ENCODE data around the gene KL. TPM values are rescaled to one million over a fixed set of nuclear protein-coding genes. Genes with fewer than 3 reads are reported as not detected.

Gene KL
- total and polyA plus RNA-seq, 8 donors = 0.38 to 4.0 (median 1.4) TPM

DNA sequence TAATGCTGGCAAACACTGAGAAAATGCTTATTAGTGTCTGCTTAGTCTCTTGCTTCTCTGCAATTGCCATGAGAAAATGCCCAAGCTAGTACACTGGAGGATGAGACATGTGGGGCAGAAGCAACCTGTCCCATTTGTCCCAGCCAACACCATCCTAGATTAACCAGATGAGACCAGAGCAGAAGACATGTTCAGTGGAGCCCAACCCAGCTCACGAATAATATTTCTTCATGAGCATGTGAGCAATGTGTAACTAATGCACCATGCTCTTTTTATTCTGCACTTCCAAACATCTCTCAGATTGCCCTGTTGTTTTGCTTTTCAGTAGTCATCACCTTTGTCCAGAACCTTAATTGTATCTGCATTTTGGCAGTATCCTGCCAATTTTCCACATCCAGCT, 21.4 kb downstream of the KL start:
- 80 to 100% (median 91%) methylated on average over 1 of the region's 1 CpG for WGBS, 5 donors
- H3K27ac ChIP-seq = no peak overlapping the region
- intact Hi-C loops (cut with DNase I; ENCODE audit: low total_unique reads) = no loop called here

GRCh38 chr13:33040090-33040489, 23.9 kb downstream of the KL start:
- 21 to 31% (median 27%) methylated on average over 2 of the region's 2 CpGs for WGBS, 5 donors
- TF ChIP-seq, protein P1, sequence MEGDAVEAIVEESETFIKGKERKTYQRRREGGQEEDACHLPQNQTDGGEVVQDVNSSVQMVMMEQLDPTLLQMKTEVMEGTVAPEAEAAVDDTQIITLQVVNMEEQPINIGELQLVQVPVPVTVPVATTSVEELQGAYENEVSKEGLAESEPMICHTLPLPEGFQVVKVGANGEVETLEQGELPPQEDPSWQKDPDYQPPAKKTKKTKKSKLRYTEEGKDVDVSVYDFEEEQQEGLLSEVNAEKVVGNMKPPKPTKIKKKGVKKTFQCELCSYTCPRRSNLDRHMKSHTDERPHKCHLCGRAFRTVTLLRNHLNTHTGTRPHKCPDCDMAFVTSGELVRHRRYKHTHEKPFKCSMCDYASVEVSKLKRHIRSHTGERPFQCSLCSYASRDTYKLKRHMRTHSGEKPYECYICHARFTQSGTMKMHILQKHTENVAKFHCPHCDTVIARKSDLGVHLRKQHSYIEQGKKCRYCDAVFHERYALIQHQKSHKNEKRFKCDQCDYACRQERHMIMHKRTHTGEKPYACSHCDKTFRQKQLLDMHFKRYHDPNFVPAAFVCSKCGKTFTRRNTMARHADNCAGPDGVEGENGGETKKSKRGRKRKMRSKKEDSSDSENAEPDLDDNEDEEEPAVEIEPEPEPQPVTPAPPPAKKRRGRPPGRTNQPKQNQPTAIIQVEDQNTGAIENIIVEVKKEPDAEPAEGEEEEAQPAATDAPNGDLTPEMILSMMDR (IDR thresholded peaks at IDR 0.05) = no peak
- TF ChIP-seq POLR2A (IDR thresholded peaks at IDR 0.05) = no peak
- no peak for TF ChIP-seq EP300 (IDR thresholded peaks at IDR 0.05)
- TF ChIP-seq POLR2AphosphoS5 (IDR thresholded peaks at IDR 0.05) = no peak
- intact Hi-C loops (cut with DNase I; ENCODE audit: low total_unique reads) = no loop called here

More for the DNA sequence above, 21.4 kb downstream of the KL start:
- no peaks in the 10 kb centered on the region for H3K27me3 ChIP-seq
- no peaks in the 10 kb centered on the region for H3K9me3 ChIP-seq
- DNase-seq = no peak
- H3K4me3 ChIP-seq = no peak overlapping the region
- peaks cover 5 to 22% (median 14%) of the 10 kb centered on the region in 4 donors for H3K4me1 ChIP-seq
- no peak for TF ChIP-seq POLR2AphosphoS5 (IDR thresholded peaks at IDR 0.05)
- no peak for TF ChIP-seq EP300 (IDR thresholded peaks at IDR 0.05)
- TF ChIP-seq POLR2A (IDR thresholded peaks at IDR 0.05) = no peak
- TF ChIP-seq, protein P1 (IDR thresholded peaks at IDR 0.05) = no peak
- no peaks in the 10 kb centered on the region for H3K36me3 ChIP-seq

DNA sequence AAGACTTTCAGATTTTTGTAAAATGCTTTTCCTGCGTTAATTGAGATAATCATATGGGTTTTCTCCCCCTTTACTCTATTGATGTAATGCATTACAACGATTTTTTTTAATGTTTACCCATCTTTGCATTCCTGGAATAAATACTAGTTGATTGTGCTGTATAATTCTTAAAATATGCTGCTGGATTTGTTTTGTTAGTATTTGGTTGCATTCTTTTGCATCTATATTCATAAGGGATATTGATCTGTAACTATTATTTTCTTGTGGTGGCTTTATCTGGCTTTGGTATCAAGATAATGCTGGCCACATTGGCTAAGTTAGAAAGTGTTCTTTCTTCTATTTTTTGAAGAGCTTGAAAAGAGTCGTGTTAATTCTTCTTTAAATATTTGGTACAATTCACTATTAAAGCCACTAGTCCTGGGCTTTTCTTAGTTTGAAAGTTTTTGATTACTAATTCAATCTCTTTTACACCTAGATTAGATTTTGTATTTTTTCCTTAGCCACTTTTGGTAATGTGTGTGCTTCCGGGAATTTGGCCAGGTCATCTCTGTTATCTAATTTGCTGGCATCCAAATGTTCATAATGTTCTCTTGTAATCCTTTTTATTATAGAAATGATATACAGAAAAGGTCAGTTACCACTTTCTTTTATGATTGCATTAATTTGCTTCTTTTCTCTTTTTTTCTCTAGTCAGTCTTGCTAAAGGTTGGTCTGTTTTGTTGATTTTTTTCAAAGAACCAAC, 29.8 kb downstream of the KL start:
- 52 to 71% (median 64%) methylated on average over 4 of the region's 4 CpGs for WGBS, 5 donors
- TF ChIP-seq, protein P1 (IDR thresholded peaks at IDR 0.05) = no peak
- TF ChIP-seq POLR2AphosphoS5 (IDR thresholded peaks at IDR 0.05) (no peak), EP300 (IDR thresholded peaks at IDR 0.05) (no peak), POLR2A (IDR thresholded peaks at IDR 0.05) (no peak)
- no peaks in the 10 kb centered on the region for H3K27me3 ChIP-seq
- H3K4me1 ChIP-seq = no peaks in the 10 kb centered on the region
- H3K36me3 ChIP-seq = no peaks in the 10 kb centered on the region
- no peak overlapping the region for H3K4me3 ChIP-seq
- no peak for DNase-seq
- intact Hi-C loops (cut with DNase I; ENCODE audit: low total_unique reads) = no loop called here
- H3K27ac ChIP-seq = no peak overlapping the region
- no peaks in the 10 kb centered on the region for H3K9me3 ChIP-seq

More at GRCh38 chr13:33040090-33040489, 23.9 kb downstream of the KL start:
- Histone ChIP-seq H3K4me1 (peaks cover 5 to 15% (median 11%) of the 10 kb centered on the region in 4 donors), H3K9me3 (no peaks in the 10 kb centered on the region), H3K36me3 (no peaks in the 10 kb centered on the region), H3K27ac (peak overlapping the region in 3 of 5 donors; percentile 39 to 60 (median 47)), H3K27me3 (no peaks in the 10 kb centered on the region), H3K4me3 (no peak overlapping the region)
- no peak for DNase-seq

DNA sequence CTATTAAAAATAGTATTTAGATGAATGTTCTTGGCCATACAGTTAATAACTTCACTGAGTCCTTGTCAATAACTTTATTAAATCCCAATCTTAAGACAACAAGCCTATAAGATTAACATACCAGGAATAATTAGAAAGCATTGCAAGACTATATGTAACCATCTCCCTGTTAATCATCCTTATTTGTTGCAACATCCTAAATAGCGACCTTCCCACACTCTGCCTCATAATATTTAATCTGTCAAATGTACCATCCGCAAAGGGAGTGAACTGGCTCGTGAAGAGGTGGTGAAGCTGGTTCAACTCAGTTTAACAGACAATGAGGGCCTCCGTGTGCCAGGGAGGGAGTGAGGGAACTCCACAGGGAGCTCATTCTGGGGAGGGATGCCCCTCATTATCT, 33.9 kb downstream of the KL start:
- Histone ChIP-seq H3K9me3 (no peaks in the 10 kb centered on the region), H3K27ac (no peak overlapping the region), H3K4me3 (no peak overlapping the region), H3K36me3 (no peaks in the 10 kb centered on the region), H3K27me3 (no peaks in the 10 kb centered on the region), H3K4me1 (peaks cover 0 to 7% (median 3%) of the 10 kb centered on the region in 4 donors)
- no peak for DNase-seq
- TF ChIP-seq POLR2A (IDR thresholded peaks at IDR 0.05) (no peak), EP300 (IDR thresholded peaks at IDR 0.05) (no peak), POLR2AphosphoS5 (IDR thresholded peaks at IDR 0.05) (no peak)
- TF ChIP-seq, protein P1 (IDR thresholded peaks at IDR 0.05) = no peak
- intact Hi-C loops (cut with DNase I; ENCODE audit: low total_unique reads) = no loop called here
- 36 to 70% (median 43%) methylated on average over 4 of the region's 4 CpGs for WGBS, 5 donors
